Ecto neural progenitor cell (in vitro differentiated cells): ENCODE results near the gene ZGPAT.

ENCODE experiments used
- DNase-seq: peaks from one replicate; pipeline ENCODE4 v3.0.0-alpha.2; 2018; ENCODE audit warnings: low spot score

ZGPAT gene

DNA sequence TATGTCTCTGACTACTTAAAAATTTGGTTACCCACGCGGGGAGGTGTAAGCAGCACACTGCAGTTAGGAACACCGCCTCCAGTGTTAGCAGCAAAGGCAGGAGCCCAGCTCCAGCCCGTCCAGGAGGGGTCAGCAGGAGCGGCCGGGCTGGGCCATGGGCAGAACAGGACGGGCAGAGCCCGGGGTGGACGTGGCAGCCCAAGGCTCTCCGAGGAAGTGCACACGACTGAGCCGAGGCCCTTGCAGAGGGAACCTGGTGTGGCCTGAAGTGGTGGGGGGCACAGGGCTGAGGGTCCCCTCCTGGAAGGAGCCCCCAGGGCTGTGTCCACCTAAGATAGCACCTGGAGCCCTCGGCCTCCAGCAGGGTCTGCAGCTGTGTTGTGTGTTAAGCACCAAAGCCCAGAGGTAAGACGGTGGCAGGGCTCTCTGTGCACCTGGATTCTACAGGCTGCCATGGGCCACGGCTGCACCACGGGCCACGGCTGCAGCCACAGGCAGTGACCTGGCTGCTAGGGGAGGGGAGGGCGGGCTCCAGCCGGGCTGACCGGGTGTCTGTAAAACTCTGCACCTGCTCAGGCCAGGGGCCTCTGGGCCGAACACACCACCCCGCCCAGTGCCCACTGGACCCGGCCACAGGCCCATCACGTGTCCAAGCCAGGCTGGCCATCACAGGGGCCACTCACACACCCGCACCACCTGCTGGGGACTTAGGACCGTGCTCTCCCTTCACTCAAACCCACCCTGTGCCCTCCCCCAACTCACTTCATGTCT lies 38.3 kb downstream of the ZGPAT start:
- no peak for DNase-seq

- DNase-seq, result no peak
These were observed 39.0 kb downstream of the ZGPAT start for GRCh38 chr20:63746751-63747315.

GRCh38 chr20:63747622-63748069 lies 39.8 kb downstream of the ZGPAT start:
- peak; percentile 43 for DNase-seq

- no peak for DNase-seq
These were observed 40.5 kb downstream of the ZGPAT start for GRCh38 chr20:63748070-63748933.

DNA sequence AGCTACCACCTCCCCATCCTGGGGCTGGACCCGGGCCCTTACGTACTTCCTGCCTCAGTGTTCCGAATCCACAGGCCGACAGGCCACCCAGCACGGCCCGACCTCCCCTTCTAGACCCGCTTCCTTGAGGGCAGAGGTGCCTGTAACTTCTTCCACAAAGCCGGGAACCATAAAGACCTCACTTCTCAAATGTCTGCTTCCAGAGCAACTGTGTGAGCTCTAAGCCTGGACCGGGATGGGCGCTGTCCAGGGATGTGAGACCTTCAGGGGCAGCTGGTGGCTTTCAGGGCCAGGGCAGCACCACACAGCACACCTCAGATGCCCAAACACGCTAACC lies 41.1 kb downstream of the ZGPAT start:
- DNase-seq, result no peak

GRCh38 chr20:63749597-63750508 lies 42.0 kb downstream of the ZGPAT start:
- no peak for DNase-seq

DNA sequence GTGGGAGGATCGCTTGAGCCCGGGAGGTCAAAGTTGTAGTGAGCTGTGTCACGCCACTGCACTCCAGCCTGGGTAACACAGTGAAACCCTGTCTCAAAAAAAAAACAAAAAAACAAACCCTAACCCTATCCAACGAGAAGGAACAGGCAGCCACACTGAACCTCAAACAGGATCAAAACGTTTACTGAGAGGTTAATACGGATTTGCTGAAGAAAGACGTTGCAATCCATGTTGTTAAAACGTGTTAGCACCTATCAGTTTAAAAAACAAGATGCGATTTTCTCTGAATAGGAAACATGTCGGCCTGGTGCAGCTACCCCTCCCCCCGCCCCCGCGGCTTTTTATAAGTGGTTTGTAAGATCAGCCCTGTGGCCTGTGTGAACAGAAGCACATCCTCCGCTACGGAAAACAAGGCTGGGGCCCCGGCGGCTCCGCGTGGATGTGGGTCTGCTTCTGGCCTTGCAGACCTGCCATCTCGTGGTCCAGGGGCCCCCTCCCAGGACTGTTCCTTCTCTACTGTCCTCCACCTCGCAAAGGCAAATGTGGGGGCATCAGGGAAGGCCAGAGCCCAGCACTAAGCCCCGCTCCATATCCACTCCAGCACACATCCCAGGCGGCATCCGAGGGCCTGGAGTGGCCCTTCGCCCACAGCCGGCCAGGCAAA lies 43.1 kb downstream of the ZGPAT start:
- DNase-seq, result no peak

- DNase-seq, result no peak
These were observed 43.8 kb downstream of the ZGPAT start for GRCh38 chr20:63751471-63752271.

DNA sequence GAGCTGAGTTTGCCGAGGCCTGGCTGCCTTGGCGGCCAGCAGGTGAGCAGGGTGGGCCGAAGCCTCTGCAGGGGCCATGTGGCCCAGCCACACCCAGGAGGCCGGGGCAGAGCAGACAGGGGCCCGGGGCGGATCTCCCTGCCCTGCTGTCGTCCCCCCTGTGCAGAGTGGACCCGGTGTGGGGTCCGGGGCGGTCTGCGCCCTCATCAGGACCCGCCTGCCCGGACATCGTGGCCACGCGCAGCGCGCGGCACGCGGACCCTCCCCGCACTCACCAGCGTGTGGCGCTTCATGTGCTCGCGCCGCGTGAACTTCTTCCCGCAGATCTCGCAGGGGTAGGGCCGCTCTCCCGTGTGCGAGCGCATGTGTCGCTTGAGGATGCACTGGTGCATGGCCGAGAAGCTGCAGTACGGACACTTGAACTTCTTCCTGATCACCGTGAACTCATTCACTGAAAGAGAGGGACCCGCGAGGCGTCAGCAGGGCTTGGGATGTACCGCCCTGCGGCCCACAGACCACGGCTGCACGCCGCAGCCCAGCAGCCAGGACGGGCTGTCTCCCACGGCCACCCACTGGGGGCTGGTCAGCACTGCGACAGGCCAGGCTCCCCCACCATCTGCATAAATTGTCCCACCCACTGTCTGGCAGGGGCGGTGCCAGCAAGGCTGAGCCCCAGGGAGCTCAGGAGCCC lies 44.7 kb downstream of the ZGPAT start:
- DNase-seq, result no peak

- DNase-seq, result no peak
These were observed 45.5 kb downstream of the ZGPAT start for GRCh38 chr20:63753381-63753780.

- DNase-seq, result peak; percentile 46
These were observed 46.2 kb downstream of the ZGPAT start for GRCh38 chr20:63754008-63754407.

GRCh38 chr20:63755933-63756647 lies 48.3 kb downstream of the ZGPAT start:
- DNase-seq, result no peak

DNA sequence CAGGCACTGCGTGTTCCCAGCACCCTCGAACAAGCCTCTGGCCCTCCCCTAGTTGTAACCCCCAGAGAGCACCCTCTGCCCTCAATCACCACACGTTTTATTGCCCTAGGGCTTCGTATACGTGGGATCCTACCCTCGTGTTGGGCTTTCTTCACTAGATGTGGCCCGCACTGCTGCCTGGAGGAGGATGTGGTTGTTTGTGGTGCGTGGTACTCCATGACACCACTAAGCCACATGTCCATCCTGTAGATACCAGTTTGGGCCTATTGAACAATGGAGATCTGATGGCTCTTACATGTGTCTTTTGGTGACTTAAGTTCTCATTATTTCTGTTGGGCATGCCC lies 48.8 kb downstream of the ZGPAT start:
- DNase-seq, result no peak

GRCh38 chr20:63758152-63758551 lies 50.3 kb downstream of the ZGPAT start:
- no peak for DNase-seq

GRCh38 chr20:63759377-63759901 lies 51.6 kb downstream of the ZGPAT start:
- no peak for DNase-seq

GRCh38 chr20:63765082-63765873 lies 57.4 kb downstream of the ZGPAT start:
- DNase-seq, result no peak

DNA sequence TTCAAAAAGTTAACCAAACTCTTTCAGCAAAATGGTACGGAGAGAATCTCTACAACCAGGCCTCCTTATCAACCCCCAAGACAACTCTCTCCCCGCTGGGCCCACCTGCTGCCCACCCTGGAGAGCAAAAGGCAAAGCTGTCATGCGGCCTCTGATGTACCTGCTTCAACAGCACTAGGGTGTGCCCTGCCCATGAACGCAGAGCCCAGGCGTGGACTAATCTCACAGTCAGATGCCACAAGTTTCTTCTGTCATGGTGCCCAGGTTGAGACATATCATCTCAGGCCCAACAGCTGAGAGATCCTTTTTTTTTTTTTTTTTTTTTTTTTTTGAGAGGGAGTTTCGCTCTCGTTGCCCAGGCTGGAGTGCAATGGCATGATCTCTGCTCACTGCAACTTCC lies 58.1 kb downstream of the ZGPAT start:
- DNase-seq, result no peak

DNA sequence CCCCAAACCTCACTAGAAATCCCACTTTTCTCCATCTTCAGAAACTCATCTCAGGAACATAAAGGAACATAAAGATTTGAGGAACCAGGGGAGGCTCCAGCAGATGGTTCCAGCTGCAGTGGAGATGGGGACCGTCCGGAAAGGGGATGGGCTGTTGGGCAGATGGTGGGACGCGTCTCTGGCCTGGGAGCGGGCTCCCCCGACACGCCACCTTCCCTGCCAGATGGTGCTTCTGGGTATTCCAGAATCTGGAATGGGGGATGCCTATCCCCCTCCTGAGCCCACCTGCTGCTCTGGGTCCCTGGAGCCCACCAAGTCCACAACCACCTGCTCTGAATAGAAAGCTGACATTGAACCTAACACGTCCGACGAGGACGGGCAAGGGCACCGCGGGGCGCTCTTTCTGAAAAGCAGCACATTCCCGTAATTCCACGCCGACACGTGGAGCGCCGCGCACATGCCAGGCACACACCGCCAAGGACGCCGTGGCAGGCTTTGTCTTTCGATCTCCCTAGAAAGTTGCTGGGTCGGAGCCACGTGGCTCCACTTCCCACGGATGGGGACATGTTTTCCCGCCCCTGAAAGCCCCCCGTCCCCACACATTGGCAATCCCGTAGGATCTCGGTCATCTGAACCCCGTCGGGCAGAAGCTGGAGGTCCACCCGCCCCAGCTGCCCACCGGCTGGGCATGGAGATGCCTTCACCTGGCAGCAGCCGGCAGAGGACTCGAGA lies 59.0 kb downstream of the ZGPAT start:
- DNase-seq, result no peak
